SK-N-SH (cell line): Measurements from ENCODE around the gene ECEL1. TPM values are rescaled to one million over a fixed set of nuclear protein-coding genes. Genes with fewer than 3 reads are reported as not detected.

Source experiments
- CTCF ChIA-PET: fragments of 300-600, 350-600 bp; formaldehyde crosslinking; extraction: SDS; loops from one replicate; lab custom pipeline; 2021; lab: Yijun Ruan, JAX
- POLR2A ChIA-PET: fragments of 350-600 bp; sonication (Branson Sonifier 250); formaldehyde crosslinking; extraction: SDS; loops from one replicate; lab custom pipeline; 2020; ENCODE audit warnings: antibody characterized with exemption, inconsistent platforms; lab: Yijun Ruan, JAX
- DNase-seq: peaks from one replicate; pipeline ENCODE4 v3.0.0; 2012
- H2AFZ ChIP-seq: fragments of 200-600 bp; sonication (generic); 2 replicates; pipeline ENCODE4 v1.8.1; 2016; ENCODE audit warnings: antibody characterized with exemption, mild to moderate bottlenecking, low read depth
- H3F3A ChIP-seq: fragments of 200-600 bp; sonication (generic); replicated peaks from 2 replicates; pipeline ENCODE3; 2016; ENCODE audit warnings: antibody characterized with exemption, mild to moderate bottlenecking; ENCODE audit not compliant: insufficient read depth
- H3K27ac ChIP-seq, 2 experiments: fragments of 200-500 bp in 1 of 2; fragments of 200-600 bp in 1 of 2; sonication (Bioruptor generic) in 1 of 2; sonication (generic), shearing (Covaris generic) in 1 of 2; 2 replicates each; pipeline versions ENCODE4 v1.5.1 to v1.6.1; 2014 to 2016; ENCODE audit warnings: low read depth in 2 of 2, inconsistent platforms in 1 of 2, low read length in 1 of 2, mild to moderate bottlenecking in 1 of 2, mixed read lengths in 1 of 2
- H3K27me3 ChIP-seq: fragments of 200-600 bp; sonication (generic), shearing (Covaris generic); 2 replicates; pipeline ENCODE4 v1.6.1; 2016; ENCODE audit warnings: mixed run types; ENCODE audit not compliant: insufficient read depth
- H3K36me3 ChIP-seq, 2 experiments: fragments of 200-500 bp in 1 of 2; fragments of 200-600 bp in 1 of 2; sonication (Bioruptor generic) in 1 of 2; sonication (generic) in 1 of 2; replicated peaks in 1 of 2; 2 replicates each; pipeline versions ENCODE3 to v1.5.1; 2014 to 2016; ENCODE audit warnings: low read length in 1 of 2, mild to moderate bottlenecking in 1 of 2; ENCODE audit not compliant: insufficient read depth in 2 of 2, control insufficient read depth in 1 of 2
- H3K4me1 ChIP-seq, 2 experiments: fragments of 200-500 bp in 1 of 2; fragments of 200-600 bp in 1 of 2; sonication (Bioruptor generic) in 1 of 2; sonication (generic), shearing (Covaris generic) in 1 of 2; 2 replicates each; pipeline versions ENCODE4 v1.5.1 to v1.6.1; 2014 to 2016; ENCODE audit warnings: low read depth in 1 of 2, low read length in 1 of 2, mixed run types in 1 of 2; ENCODE audit not compliant: insufficient read depth in 2 of 2, control insufficient read depth in 1 of 2
- H3K4me2 ChIP-seq: fragments of 200-600 bp; sonication (generic), shearing (Covaris generic); 2 replicates; pipeline ENCODE4 v1.6.1; 2017; ENCODE audit warnings: mixed run types
- H3K4me3 ChIP-seq, 2 experiments: fragments of 200-500 bp in 1 of 2; fragments of 200-600 bp in 1 of 2; sonication (Bioruptor generic) in 1 of 2; sonication (generic), shearing (Covaris generic) in 1 of 2; 2 replicates each; pipeline versions ENCODE4 v1.5.1 to v1.8.1; 2014 to 2016; ENCODE audit warnings: low read depth in 2 of 2, inconsistent platforms in 1 of 2, low read length in 1 of 2, mild to moderate bottlenecking in 1 of 2, mixed read lengths in 1 of 2, moderate library complexity in 1 of 2
- H3K79me2 ChIP-seq: fragments of 200-600 bp; sonication (generic); 2 replicates; pipeline ENCODE4 v1.8.1; 2017; ENCODE audit warnings: mild to moderate bottlenecking; ENCODE audit not compliant: insufficient read depth
- H3K9ac ChIP-seq: fragments of 200-600 bp; sonication (generic); 2 replicates; pipeline ENCODE4 v1.6.1; 2017; ENCODE audit warnings: mixed run types
- H3K9me2 ChIP-seq: fragments of 200-600 bp; sonication (generic); 2 replicates; pipeline ENCODE4 v1.6.1; 2017; ENCODE audit warnings: mixed run types
- H3K9me3 ChIP-seq: fragments of 200-600 bp; sonication (generic); 2 replicates; pipeline ENCODE4 v1.6.1; 2017; ENCODE audit warnings: mixed run types, mild to moderate bottlenecking, moderate library complexity
- H4K20me1 ChIP-seq: fragments of 200-600 bp; sonication (generic); 2 replicates; pipeline ENCODE4 v1.6.1; 2017; ENCODE audit warnings: mild to moderate bottlenecking, mixed run types; ENCODE audit not compliant: insufficient read depth
- CTCF ChIP-seq: fragments of 200-600 bp; sonication (generic); IDR thresholded peaks from 2 replicates; pipeline ENCODE4 v1.6.1; 2017; ENCODE audit warnings: antibody characterized with exemption, mild to moderate bottlenecking, moderate library complexity
- GATA2 ChIP-seq: sonication (generic); formaldehyde crosslinking; IDR thresholded peaks from 2 replicates; pipeline ENCODE4 v1.5.0; 2020; ENCODE audit warnings: mild to moderate bottlenecking, missing genetic modification reagents
- JUND ChIP-seq: IDR thresholded peaks from 2 replicates; pipeline ENCODE4 v1.4.0; 2012
- NFIC ChIP-seq: IDR thresholded peaks from 2 replicates; pipeline ENCODE4 v1.4.0; 2012; ENCODE audit warnings: borderline replicate concordance
- PBX3 ChIP-seq: IDR thresholded peaks from 2 replicates; pipeline ENCODE4; 2012
- POLR2AphosphoS5 ChIP-seq: IDR thresholded peaks from 2 replicates; pipeline ENCODE4 v1.6.1; 2012; ENCODE audit warnings: low read depth, low read length
- RAD21 ChIP-seq: IDR thresholded peaks from 2 replicates; pipeline ENCODE4 v1.6.1; 2012; ENCODE audit warnings: mild to moderate bottlenecking, low read length
- RCOR1 ChIP-seq: fragments of 150-350 bp; IDR thresholded peaks from 2 replicates; pipeline ENCODE4 v1.6.1; 2017; ENCODE audit warnings: antibody characterized with exemption, low read length
- TEAD4 ChIP-seq: IDR thresholded peaks from 2 replicates; pipeline ENCODE4 v1.4.0; 2012; ENCODE audit warnings: mild to moderate bottlenecking, borderline replicate concordance; ENCODE audit not compliant: insufficient read depth
- USF2 ChIP-seq: fragments of 150-350 bp; IDR thresholded peaks from 2 replicates; pipeline ENCODE4 v1.6.1; 2017; ENCODE audit warnings: antibody characterized with exemption, low read length, low read depth, borderline replicate concordance
- ZBTB33 ChIP-seq: IDR thresholded peaks from 2 replicates; pipeline ENCODE4 v1.4.0; 2012; ENCODE audit warnings: low read depth, borderline replicate concordance
- WGBS: methylation state at CpG from one replicate; pipeline ENCODE4 v1.1.6; 2017; ENCODE audit warnings: low lambda C conversion rate; 5-methylcytosine and 5-hydroxymethylcytosine counted together
- polyA plus RNA-seq, 3 experiments: library from polyadenylated mRNA; depleted of rRNA; stranded (reverse); fragments of >200 nt; gene quantifications; 2 replicates each; pipeline ENCODE4 v1.2.3, GENCODE V29; 2012

ECEL1 gene
- polyA plus RNA-seq, 1 of the 3 experiments (the other 2 are of a cell fraction), result not detected

- no peaks in the 10 kb centered on the region for H3K27me3 ChIP-seq
- H2AFZ ChIP-seq, result no peak overlapping the region
- H3K9me2 ChIP-seq, result no peaks in the 10 kb centered on the region
- DNase-seq, result peak; percentile 21
- no peak overlapping the region for H3K27ac ChIP-seq
- no peaks in the 10 kb centered on the region for H3K36me3 ChIP-seq
- H3F3A ChIP-seq, result no peaks in the 10 kb centered on the region
- TF ChIP-seq USF2, result no peak
- no peak for TF ChIP-seq PBX3
- TF ChIP-seq CTCF, result no peak
- TF ChIP-seq TEAD4, result no peak
- TF ChIP-seq ZBTB33, result no peak
- TF ChIP-seq RCOR1, result no peak
- no peak for TF ChIP-seq POLR2AphosphoS5
- TF ChIP-seq GATA2 (CRISPR knock-in tag), result no peak
- TF ChIP-seq JUND, result no peak
- TF ChIP-seq RAD21, result no peak
- TF ChIP-seq NFIC, result no peak
- no peak overlapping the region for H3K4me3 ChIP-seq
- H3K79me2 ChIP-seq, result no peaks in the 10 kb centered on the region
- ChIA-PET CTCF (interaction anchor here (0.6 to 10.0 kb wide), 16 partner anchors 16 to 1643 kb away, joined by 3 to 196 read pairs (median 4); partner anchors contain the start of genes CHRND and PRSS56), POLR2A (no interaction called here)
- 57% methylated on average over 7 of the region's 9 CpGs for WGBS
- no peaks in the 10 kb centered on the region; a peak in 1 of 4 replicates for H3K4me1 ChIP-seq
- no peak overlapping the region for H3K9ac ChIP-seq
- no peaks in the 10 kb centered on the region for H3K9me3 ChIP-seq
- H4K20me1 ChIP-seq, result no peaks in the 10 kb centered on the region
- no peak overlapping the region for H3K4me2 ChIP-seq
These were observed 40.5 kb downstream of the ECEL1 start for GRCh38 chr2:232447091-232447620.
